ENCODE measurements around the gene SLC22A31.

- TF ChIP-seq TAF1 (IDR thresholded peaks at IDR 0.05; ENCODE audit: borderline replicate concordance, insufficient read depth, low read length) (no peak), REST (IDR thresholded peaks at IDR 0.05; ENCODE audit: insufficient read depth in 1 of 2, low read depth in 2 of 2, low read length in 2 of 2) (no peak), SIN3A (IDR thresholded peaks at IDR 0.05; ENCODE audit: borderline replicate concordance, insufficient read depth, low read length) (no peak), POLR2AphosphoS5 (IDR thresholded peaks at IDR 0.05; ENCODE audit: low read depth, low read length) (no peak), FOXP2 (optimal IDR thresholded peaks at IDR 0.05; ENCODE audit: borderline replicate concordance, extremely low read depth, extremely low read length, insufficient read depth) (no peak)
These were observed 33.5 kb downstream of the SLC22A31 start for GRCh38 chr16:89166696-89167424.

Measured in PFSK-1 (cell line).